Ascending aorta (tissue), 2 donors: ENCODE measurements around the gene PRCD. TPM values are rescaled to one million over a fixed set of nuclear protein-coding genes. Genes with fewer than 3 reads are reported as not detected.

Experiments
- DNase-seq, 2 donors: peaks; one replicate each; pipeline ENCODE4 v3.0.0-alpha.2; 2019; ENCODE audit warnings: low spot score in 2 of 2
- H3K27ac ChIP-seq, 2 donors: fragments of 200-600 bp; sonication (generic); one replicate each; pipeline ENCODE4 v1.5.1; 2016 to 2017; ENCODE audit warnings: mild to moderate bottlenecking in 1 of 2
- H3K27me3 ChIP-seq: fragments of 200-600 bp; sonication (generic); one replicate; pipeline ENCODE4 v1.5.1; 2017
- H3K36me3 ChIP-seq, 2 donors: fragments of 200-600 bp; sonication (generic); one replicate each; pipeline ENCODE4 v1.5.1; 2016
- H3K4me1 ChIP-seq, 2 donors: fragments of 200-600 bp; sonication (generic); one replicate each; pipeline ENCODE4 v1.5.1; 2016 to 2017; ENCODE audit warnings: mild to moderate bottlenecking in 1 of 2
- H3K4me3 ChIP-seq, 2 donors: fragments of 200-600 bp; sonication (generic); one replicate each; pipeline ENCODE4 v1.5.1; 2016 to 2017; ENCODE audit warnings: mild to moderate bottlenecking in 1 of 2
- H3K9me3 ChIP-seq, 2 donors: fragments of 200-600 bp; sonication (generic); one replicate each; pipeline ENCODE4 v1.5.1; 2016
- intact Hi-C: fragments of 100-400 bp; cut with DNase I; formaldehyde crosslinking; loops from one replicate; pipeline ENCODE4 v1.15.1; 2023
- total RNA-seq: library from RNA; depleted of rRNA; stranded (reverse); fragments of >200 nt; gene quantifications from one replicate; pipeline ENCODE4 v1.1.0, GENCODE V29; 2016
- TF ChIP-seq, protein P1 (sequence below), 3 experiments: fragments of 200-600 bp in 2 of 3; fragments of 450-650 bp in 1 of 3; sonication (generic) in 2 of 3; IDR thresholded peaks; one replicate each; pipeline ENCODE4 v1.5.1; 2016 to 2019; ENCODE audit warnings: antibody characterized with exemption in 3 of 3, mild to moderate bottlenecking in 1 of 3, moderate library complexity in 1 of 3

Gene PRCD
- total RNA-seq, 1 donor from 2014 or later = 0.43 TPM

GRCh38 chr17:76566988-76567431, 27.2 kb downstream of the PRCD start:
- Histone ChIP-seq H3K4me1 (no peaks in the 10 kb centered on the region), H3K4me3 (no peak overlapping the region), H3K36me3 (peaks cover 17 to 26% of the 10 kb centered on the region in 2 donors), H3K27ac (no peak overlapping the region), H3K9me3 (no peaks in the 10 kb centered on the region), H3K27me3 (no peaks in the 10 kb centered on the region)
- intact Hi-C loops = no loop called here
- no peak for DNase-seq
- TF ChIP-seq, protein P1, sequence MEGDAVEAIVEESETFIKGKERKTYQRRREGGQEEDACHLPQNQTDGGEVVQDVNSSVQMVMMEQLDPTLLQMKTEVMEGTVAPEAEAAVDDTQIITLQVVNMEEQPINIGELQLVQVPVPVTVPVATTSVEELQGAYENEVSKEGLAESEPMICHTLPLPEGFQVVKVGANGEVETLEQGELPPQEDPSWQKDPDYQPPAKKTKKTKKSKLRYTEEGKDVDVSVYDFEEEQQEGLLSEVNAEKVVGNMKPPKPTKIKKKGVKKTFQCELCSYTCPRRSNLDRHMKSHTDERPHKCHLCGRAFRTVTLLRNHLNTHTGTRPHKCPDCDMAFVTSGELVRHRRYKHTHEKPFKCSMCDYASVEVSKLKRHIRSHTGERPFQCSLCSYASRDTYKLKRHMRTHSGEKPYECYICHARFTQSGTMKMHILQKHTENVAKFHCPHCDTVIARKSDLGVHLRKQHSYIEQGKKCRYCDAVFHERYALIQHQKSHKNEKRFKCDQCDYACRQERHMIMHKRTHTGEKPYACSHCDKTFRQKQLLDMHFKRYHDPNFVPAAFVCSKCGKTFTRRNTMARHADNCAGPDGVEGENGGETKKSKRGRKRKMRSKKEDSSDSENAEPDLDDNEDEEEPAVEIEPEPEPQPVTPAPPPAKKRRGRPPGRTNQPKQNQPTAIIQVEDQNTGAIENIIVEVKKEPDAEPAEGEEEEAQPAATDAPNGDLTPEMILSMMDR (IDR thresholded peaks at IDR 0.05) = no peak

DNA sequence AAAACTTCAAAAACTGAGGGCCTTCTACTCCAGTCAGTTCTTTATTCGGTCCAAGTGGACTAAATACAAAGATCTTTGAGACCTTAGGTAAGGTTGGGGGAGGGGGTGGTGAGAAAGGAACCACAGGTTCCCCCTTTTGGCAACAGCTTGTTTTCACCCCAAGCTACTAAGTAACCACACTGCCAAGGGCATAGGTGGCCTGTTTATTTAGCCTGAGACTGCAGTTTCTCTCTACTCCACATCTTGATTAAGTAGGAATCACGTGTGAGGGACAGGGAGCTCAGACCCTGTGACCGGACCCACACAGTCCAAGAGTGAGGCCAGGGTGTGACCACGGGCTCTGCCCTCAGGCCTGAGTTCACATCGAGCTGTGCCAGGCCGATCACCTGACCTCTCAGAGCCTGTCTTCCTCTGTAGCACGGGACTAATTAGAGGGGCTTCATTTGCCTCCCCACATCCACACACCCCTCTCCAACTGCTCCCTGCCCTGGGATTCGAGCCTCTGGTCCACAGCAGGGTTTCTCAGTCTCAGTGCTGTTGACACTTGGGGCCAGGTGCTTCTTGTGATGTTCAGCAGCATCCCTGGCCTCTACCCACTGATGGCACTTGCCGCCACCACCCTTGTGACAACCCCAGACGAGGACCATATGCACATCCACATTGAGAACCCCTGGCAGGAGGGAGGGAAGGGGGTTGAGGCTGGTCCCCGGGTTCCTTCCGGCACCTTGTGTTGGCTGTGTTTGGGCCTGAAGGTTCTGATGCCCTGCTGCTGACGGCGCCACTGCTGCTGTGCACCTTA, 28.0 kb downstream of the PRCD start:
- H3K4me1 ChIP-seq = no peaks in the 10 kb centered on the region
- TF ChIP-seq, protein P1 (IDR thresholded peaks at IDR 0.05) = no peak
- intact Hi-C loops = no loop called here
- DNase-seq = no peak
- H3K4me3 ChIP-seq = no peak overlapping the region
- H3K9me3 ChIP-seq = no peaks in the 10 kb centered on the region
- H3K27ac ChIP-seq = no peak overlapping the region
- H3K27me3 ChIP-seq = no peaks in the 10 kb centered on the region
- peaks cover 13 to 22% of the 10 kb centered on the region in 2 donors for H3K36me3 ChIP-seq

DNA sequence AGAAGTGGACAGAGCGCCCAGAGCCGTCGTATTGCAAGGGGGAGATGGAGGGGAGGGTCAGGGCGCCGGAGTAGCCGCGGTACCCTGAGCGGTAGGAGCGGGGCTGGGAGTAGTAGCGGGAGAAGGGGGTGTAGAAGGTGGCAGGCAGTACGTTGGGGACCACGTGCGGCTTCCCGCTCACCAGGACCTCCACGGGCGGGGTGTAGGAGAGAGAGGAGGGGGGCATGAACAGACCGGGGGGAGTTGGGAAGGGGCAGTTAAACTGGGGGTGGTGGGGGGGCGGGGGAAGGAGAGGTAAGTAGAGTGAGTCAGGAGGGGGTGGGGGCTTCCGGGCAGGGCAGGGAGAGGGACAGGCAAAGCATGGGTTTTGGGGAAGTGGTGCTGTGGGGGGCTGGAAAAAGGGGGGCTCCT, 29.0 kb downstream of the PRCD start:
- TF ChIP-seq, protein P1 (IDR thresholded peaks at IDR 0.05) = no peak
- Histone ChIP-seq H3K36me3 (peaks cover 12 to 13% of the 10 kb centered on the region in 2 donors), H3K27ac (no peak overlapping the region), H3K9me3 (no peaks in the 10 kb centered on the region), H3K4me3 (no peak overlapping the region), H3K27me3 (no peaks in the 10 kb centered on the region), H3K4me1 (no peaks in the 10 kb centered on the region)
- DNase-seq = no peak
- intact Hi-C loops = no loop called here

- Histone ChIP-seq H3K4me3 (no peak overlapping the region), H3K36me3 (peaks cover 8 to 9% of the 10 kb centered on the region in 2 donors), H3K4me1 (no peaks in the 10 kb centered on the region), H3K27me3 (no peaks in the 10 kb centered on the region), H3K27ac (no peak overlapping the region), H3K9me3 (no peaks in the 10 kb centered on the region)
- intact Hi-C loops = no loop called here
- no peak for DNase-seq
- TF ChIP-seq, protein P1 (IDR thresholded peaks at IDR 0.05) = no peak
Measured at GRCh38 chr17:76569607-76570279, 29.9 kb downstream of the PRCD start.

- Histone ChIP-seq H3K27me3 (no peaks in the 10 kb centered on the region), H3K4me1 (no peaks in the 10 kb centered on the region), H3K9me3 (no peaks in the 10 kb centered on the region), H3K36me3 (peaks cover 3 to 7% of the 10 kb centered on the region in 2 donors), H3K4me3 (no peak overlapping the region), H3K27ac (no peak overlapping the region)
- TF ChIP-seq, protein P1 (IDR thresholded peaks at IDR 0.05) = no peak
- intact Hi-C loops = no loop called here
- DNase-seq = no peak
Measured at GRCh38 chr17:76570457-76570856, 30.6 kb downstream of the PRCD start.
